Inferior parietal cortex (tissue), 1 donor: ENCODE measurements around the gene CLN5.

Source experiments
- DNase-seq: peaks from one replicate; pipeline ENCODE4 v3.0.0-alpha.2; 2016; ENCODE audit errors: extremely low spot score

CLN5 gene

GRCh38 chr13:77016888-77017623, 25.2 kb downstream of the CLN5 start:
- DNase-seq = no peak

GRCh38 chr13:77019756-77020155, 27.9 kb downstream of the CLN5 start:
- no peak for DNase-seq

GRCh38 chr13:77022341-77022740, 30.5 kb downstream of the CLN5 start:
- no peak for DNase-seq

GRCh38 chr13:77026255-77026860, 34.5 kb downstream of the CLN5 start:
- peak; percentile 45 for DNase-seq

GRCh38 chr13:77026861-77027621, 35.2 kb downstream of the CLN5 start, which contains the start of gene FBXL3:
Gene FBXL3, minus strand, starts transcription at chr13:77027159. Its CDS starts 5,299 bp downstream, at chr13:77021860.
- peak; percentile 83 for DNase-seq

DNA sequence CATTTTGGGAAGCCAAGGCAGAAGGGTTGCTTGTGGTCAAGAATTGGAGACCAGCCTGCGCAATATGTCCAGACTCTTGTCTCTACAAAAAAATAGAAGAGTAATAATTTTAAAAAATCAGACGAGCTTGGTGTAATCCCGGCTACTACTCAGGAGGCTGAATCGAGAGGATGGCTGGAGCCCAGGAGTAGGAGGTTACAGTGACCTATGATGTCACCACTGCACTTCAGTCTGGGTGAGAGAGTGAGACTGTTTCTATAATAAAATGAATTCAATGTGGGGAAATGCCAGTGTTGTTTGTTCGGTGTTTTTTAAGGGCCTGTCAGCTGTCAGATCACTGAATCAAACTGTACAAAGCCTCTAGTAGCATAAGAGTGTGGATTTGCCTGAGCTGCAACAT, 36.3 kb downstream of the CLN5 start:
- no peak for DNase-seq

GRCh38 chr13:77029436-77029835, 37.6 kb downstream of the CLN5 start:
- DNase-seq = no peak

DNA sequence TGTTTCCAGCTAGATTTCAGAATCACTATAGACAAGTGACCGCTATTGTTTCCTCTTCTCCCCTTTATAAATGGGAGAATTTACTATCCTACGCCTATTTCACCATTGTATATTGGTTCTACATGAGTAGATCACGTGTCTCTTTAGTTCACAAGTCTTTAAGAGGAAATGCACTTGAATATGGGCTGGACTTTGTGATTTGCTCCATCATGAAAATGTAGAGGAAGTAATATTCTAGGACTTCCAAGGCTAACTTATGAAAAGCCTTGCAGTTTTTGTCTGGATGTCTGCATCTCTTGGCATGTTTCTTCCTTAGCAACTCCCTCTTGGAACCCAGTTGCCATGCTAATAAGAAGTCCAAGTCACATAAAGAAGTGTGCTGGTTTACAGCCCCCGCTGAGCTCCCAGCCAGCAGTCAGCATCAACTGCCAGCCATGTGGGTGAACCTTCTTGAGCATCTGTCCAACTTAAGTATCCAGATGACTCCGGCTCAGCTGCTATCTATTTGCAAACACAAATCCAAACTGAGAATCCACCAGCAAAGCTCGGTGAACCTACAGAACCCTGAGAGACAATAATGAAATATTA, 39.9 kb downstream of the CLN5 start:
- DNase-seq = no peak

- no peak for DNase-seq
Measured at GRCh38 chr13:77033717-77034302, 41.9 kb downstream of the CLN5 start.

- no peak for DNase-seq
Measured at GRCh38 chr13:77034881-77035280, 43.0 kb downstream of the CLN5 start.

DNA sequence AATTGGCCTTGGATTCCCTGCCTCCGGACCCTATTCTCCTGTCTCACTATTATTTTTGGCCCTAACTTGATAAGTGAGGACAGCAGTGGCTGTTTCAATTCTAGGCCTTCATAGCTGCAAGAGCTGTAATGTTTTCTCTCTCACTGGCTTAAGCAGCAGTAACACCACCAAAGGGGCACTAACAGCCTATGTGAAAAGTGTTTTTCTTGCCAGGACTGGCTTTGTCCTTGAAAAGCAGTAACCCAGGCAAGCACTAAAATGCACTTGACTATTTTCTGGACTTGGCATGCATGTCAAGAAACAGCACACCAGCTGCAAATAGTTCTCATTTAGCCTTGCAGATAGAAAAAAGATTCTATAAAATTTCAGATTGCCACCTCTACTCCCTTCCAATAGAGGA, 44.4 kb downstream of the CLN5 start:
- no peak for DNase-seq

DNA sequence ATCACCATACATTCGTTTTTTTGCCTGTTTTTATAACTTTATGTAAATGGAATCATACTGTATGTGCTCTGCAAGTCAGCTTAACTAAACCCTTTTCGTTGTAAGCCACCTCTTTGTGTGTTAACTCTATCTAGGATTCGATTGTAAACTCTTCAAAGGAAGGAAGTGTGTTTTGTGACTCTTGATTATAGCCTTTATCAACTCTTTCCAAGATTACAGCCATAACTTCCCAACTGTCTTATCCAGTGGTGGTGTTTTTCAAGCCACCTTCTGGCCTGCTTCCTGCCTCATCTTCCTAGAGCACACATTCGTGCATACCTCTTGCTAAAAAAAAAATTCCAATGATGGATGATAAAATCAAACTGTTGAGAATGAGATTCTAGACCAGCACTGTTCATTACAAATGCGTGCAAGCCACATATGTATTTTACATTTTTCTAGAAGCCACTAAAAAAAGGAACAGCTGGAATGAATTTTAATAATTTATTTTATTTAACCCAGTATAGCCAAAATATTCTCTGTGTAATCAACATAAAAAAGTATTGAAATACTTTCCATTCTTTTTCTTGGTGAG, 47.1 kb downstream of the CLN5 start:
- no peak for DNase-seq

DNA sequence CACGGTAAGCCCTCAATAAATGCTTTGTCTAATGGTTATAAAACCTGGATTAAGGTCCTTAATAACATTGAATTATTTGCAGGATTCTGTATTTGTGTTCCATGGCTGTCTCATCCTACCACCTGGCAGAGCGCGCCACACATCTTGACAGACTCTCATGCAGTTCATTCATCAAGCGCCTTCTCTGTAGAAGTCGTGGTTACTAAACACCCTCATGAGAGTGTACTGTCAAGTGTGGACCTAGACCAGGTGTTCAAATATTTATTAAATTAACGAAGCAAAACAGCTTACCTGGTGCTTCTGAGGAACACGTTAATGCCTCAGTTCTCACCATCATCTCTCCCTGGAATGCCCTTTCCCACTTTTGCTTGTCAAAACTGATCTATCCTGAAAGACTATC, 48.2 kb downstream of the CLN5 start:
- DNase-seq = no peak

- DNase-seq = no peak
Measured at GRCh38 chr13:77040835-77041234, 49.0 kb downstream of the CLN5 start.

DNA sequence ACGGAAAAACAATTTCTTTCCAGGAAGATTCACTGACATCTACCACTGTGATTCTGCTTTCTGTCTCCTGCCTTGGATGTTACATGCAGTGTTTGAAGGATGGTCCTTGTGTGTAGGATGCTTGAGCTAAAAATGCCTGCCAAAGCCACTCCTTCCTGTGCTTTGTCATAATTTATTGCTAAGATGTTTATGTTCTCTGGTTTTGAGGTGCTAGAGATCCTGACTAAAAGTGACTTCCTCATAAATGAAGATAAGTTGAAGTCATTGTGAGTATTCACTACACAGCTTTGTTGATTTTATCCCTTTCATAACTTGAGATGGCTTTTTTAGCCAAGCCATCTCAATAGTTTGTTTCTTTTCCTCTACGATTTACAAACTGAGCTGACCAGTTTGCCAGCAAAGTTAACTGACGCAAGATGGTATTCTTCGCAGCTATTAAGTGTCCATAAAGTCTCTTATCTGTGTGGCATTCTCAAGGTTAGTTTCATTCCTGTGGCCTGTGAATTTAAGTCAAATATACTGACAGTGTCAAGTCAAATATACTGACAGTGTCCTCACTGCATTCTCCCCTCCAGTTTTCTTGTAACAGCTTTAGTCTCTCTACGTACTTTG, 50.8 kb downstream of the CLN5 start:
- no peak for DNase-seq

GRCh38 chr13:77047649-77048343, 55.9 kb downstream of the CLN5 start:
- DNase-seq = no peak

GRCh38 chr13:77048681-77049080, 56.8 kb downstream of the CLN5 start:
- no peak for DNase-seq

- DNase-seq = no peak
Measured at GRCh38 chr13:77053192-77053591, 61.3 kb downstream of the CLN5 start.
